ENCODE measurements around the gene DNASE1L1.

DNASE1L1 gene

GRCh38 chrX:154368630-154369448 lies 40.2 kb downstream of the DNASE1L1 start:
- FAIRE-seq (peak; percentile 66), DNase-seq (ENCODE audit: insufficient read length) (no peak)
- TF ChIP-seq POLR2A (IDR thresholded peaks at IDR 0.05; ENCODE audit: low read depth, low read length) (peak; percentile 52; the same call in 1 of the 2 replicates), POLR2AphosphoS5 (IDR thresholded peaks at IDR 0.05; ENCODE audit: low read depth, low read length) (no peak; the same call in 1 of the 2 replicates), TAF1 (IDR thresholded peaks at IDR 0.05; ENCODE audit: borderline replicate concordance, low read depth, low read length) (no peak)

- DNase-seq (ENCODE audit: insufficient read length) (no peak), FAIRE-seq (no peak)
- TF ChIP-seq TAF1 (IDR thresholded peaks at IDR 0.05; ENCODE audit: borderline replicate concordance, low read depth, low read length): no peak
- no peak; the same call in 1 of the 2 replicates for TF ChIP-seq POLR2AphosphoS5 (IDR thresholded peaks at IDR 0.05; ENCODE audit: low read depth, low read length)
- no peak for TF ChIP-seq POLR2A (IDR thresholded peaks at IDR 0.05; ENCODE audit: low read depth, low read length)
These were observed 41.4 kb downstream of the DNASE1L1 start for GRCh38 chrX:154367474-154368308.

- DNase-seq (ENCODE audit: insufficient read length) (no peak), FAIRE-seq (no peak)
- TF ChIP-seq POLR2A (IDR thresholded peaks at IDR 0.05; ENCODE audit: low read depth, low read length): peak; percentile 42; the same call in 1 of the 2 replicates
- TF ChIP-seq POLR2AphosphoS5 (IDR thresholded peaks at IDR 0.05; ENCODE audit: low read depth, low read length): no peak
These were observed 42.4 kb downstream of the DNASE1L1 start for GRCh38 chrX:154366666-154367055.

GRCh38 chrX:154365997-154366665 lies 42.9 kb downstream of the DNASE1L1 start:
- TF ChIP-seq TAF1 (IDR thresholded peaks at IDR 0.05; ENCODE audit: borderline replicate concordance, low read depth, low read length) (no peak), POLR2A (IDR thresholded peaks at IDR 0.05; ENCODE audit: low read depth, low read length) (no peak), POLR2AphosphoS5 (IDR thresholded peaks at IDR 0.05; ENCODE audit: low read depth, low read length) (no peak)
- no peak for FAIRE-seq
- DNase-seq (ENCODE audit: insufficient read length): no peak

GRCh38 chrX:154365052-154365600 lies 43.9 kb downstream of the DNASE1L1 start:
- no peak for DNase-seq (ENCODE audit: insufficient read length)
- TF ChIP-seq POLR2AphosphoS5 (IDR thresholded peaks at IDR 0.05; ENCODE audit: low read depth, low read length) (no peak), TAF1 (IDR thresholded peaks at IDR 0.05; ENCODE audit: borderline replicate concordance, low read depth, low read length) (no peak), POLR2A (IDR thresholded peaks at IDR 0.05; ENCODE audit: low read depth, low read length) (no peak; the same call in 1 of the 2 replicates)
- FAIRE-seq: no peak

GRCh38 chrX:154363706-154364439 lies 45.2 kb downstream of the DNASE1L1 start:
- FAIRE-seq (no peak), DNase-seq (ENCODE audit: insufficient read length) (no peak)
- TF ChIP-seq POLR2AphosphoS5 (IDR thresholded peaks at IDR 0.05; ENCODE audit: low read depth, low read length) (no peak; the same call in 1 of the 2 replicates), TAF1 (IDR thresholded peaks at IDR 0.05; ENCODE audit: borderline replicate concordance, low read depth, low read length) (no peak), POLR2A (IDR thresholded peaks at IDR 0.05; ENCODE audit: low read depth, low read length) (no peak)

- no peak for FAIRE-seq
- DNase-seq (ENCODE audit: insufficient read length): no peak
- TF ChIP-seq TAF1 (IDR thresholded peaks at IDR 0.05; ENCODE audit: borderline replicate concordance, low read depth, low read length) (no peak), POLR2AphosphoS5 (IDR thresholded peaks at IDR 0.05; ENCODE audit: low read depth, low read length) (no peak), POLR2A (IDR thresholded peaks at IDR 0.05; ENCODE audit: low read depth, low read length) (no peak)
These were observed 46.8 kb downstream of the DNASE1L1 start for GRCh38 chrX:154362085-154362742.

GRCh38 chrX:154360155-154360713 lies 48.8 kb downstream of the DNASE1L1 start:
- TF ChIP-seq TAF1 (IDR thresholded peaks at IDR 0.05; ENCODE audit: borderline replicate concordance, low read depth, low read length) (no peak), POLR2AphosphoS5 (IDR thresholded peaks at IDR 0.05; ENCODE audit: low read depth, low read length) (no peak), POLR2A (IDR thresholded peaks at IDR 0.05; ENCODE audit: low read depth, low read length) (no peak)
- DNase-seq (ENCODE audit: insufficient read length) (no peak), FAIRE-seq (no peak)

GRCh38 chrX:154359362-154360154 lies 49.5 kb downstream of the DNASE1L1 start:
- no peak for FAIRE-seq
- no peak for TF ChIP-seq TAF1 (IDR thresholded peaks at IDR 0.05; ENCODE audit: borderline replicate concordance, low read depth, low read length)
- TF ChIP-seq POLR2AphosphoS5 (IDR thresholded peaks at IDR 0.05; ENCODE audit: low read depth, low read length): no peak
- TF ChIP-seq POLR2A (IDR thresholded peaks at IDR 0.05; ENCODE audit: low read depth, low read length): no peak
- no peak for DNase-seq (ENCODE audit: insufficient read length)

Data from GM12892 (cell line).